Measurements from ENCODE around the gene CROCC. TPM values are rescaled to one million over a fixed set of nuclear protein-coding genes. Genes with fewer than 3 reads are reported as not detected.
"Not testable (repeated sequence)": the region's sequence is repeated elsewhere in the genome, so short reads cannot be mapped to it uniquely, and the experiment has no call there.

The CROCC gene
- total and polyA plus RNA-seq, 2 experiments from 2014 or later: 14.6 to 30.3 TPM

GRCh38 chr1:16938351-16939321, 16.9 kb downstream of the CROCC start:
- Histone ChIP-seq H3K36me3 (no peaks in the 10 kb centered on the region), H3K27ac (peak overlapping the region; percentile 50), H3K9me3 (ENCODE audit: low read depth) (no peaks in the 10 kb centered on the region), H3K4me1 (ENCODE audit: low read depth) (peaks cover 5% of the 10 kb centered on the region), H3K27me3 (no peaks in the 10 kb centered on the region), H3K4me3 (peak overlapping the region; percentile 13)
- no peak for TF ChIP-seq CTCF (IDR thresholded peaks at IDR 0.05; ENCODE audit: low read depth, low read length)
- DNase-seq (ENCODE audit: low read depth in 1 of 2, low spot score in 1 of 2): peak; percentile 25 to 27

- DNase-seq (ENCODE audit: low read depth in 1 of 2, low spot score in 1 of 2): peak in 1 of 2 donors; percentile 22
Observed at GRCh38 chr1:16939386-16940180, 17.9 kb downstream of the CROCC start.

GRCh38 chr1:16944038-16944437, 22.3 kb downstream of the CROCC start:
- no peak for DNase-seq (ENCODE audit: low read depth in 1 of 2, low spot score in 1 of 2)
- H3K9me3 ChIP-seq (ENCODE audit: low read depth): no peaks in the 10 kb centered on the region
- no peak overlapping the region for H3K4me3 ChIP-seq
- H3K36me3 ChIP-seq: no peaks in the 10 kb centered on the region
- H3K27me3 ChIP-seq: no peaks in the 10 kb centered on the region
- H3K4me1 ChIP-seq (ENCODE audit: low read depth): peaks cover 2% of the 10 kb centered on the region
- H3K27ac ChIP-seq: no peak overlapping the region
- no peak for TF ChIP-seq CTCF (IDR thresholded peaks at IDR 0.05; ENCODE audit: low read depth, low read length)

More at GRCh38 chr1:16939386-16940180, 17.9 kb downstream of the CROCC start:
- not testable (repeated sequence) for H3K36me3 ChIP-seq; H3K27me3 ChIP-seq; H3K4me1 ChIP-seq (ENCODE audit: low read depth); H3K4me3 ChIP-seq; H3K9me3 ChIP-seq (ENCODE audit: low read depth)
- peak overlapping the region; percentile 50 for H3K27ac ChIP-seq

GRCh38 chr1:16945512-16945911, 23.8 kb downstream of the CROCC start:
- H3K36me3 ChIP-seq; H3K9me3 ChIP-seq (ENCODE audit: low read depth); DNase-seq (ENCODE audit: low read depth in 1 of 2, low spot score in 1 of 2); H3K27me3 ChIP-seq; H3K27ac ChIP-seq; H3K4me1 ChIP-seq (ENCODE audit: low read depth); H3K4me3 ChIP-seq: not testable (repeated sequence)

GRCh38 chr1:16946185-16946584, 24.5 kb downstream of the CROCC start:
- H3K27me3 ChIP-seq; H3K27ac ChIP-seq; DNase-seq (ENCODE audit: low read depth in 1 of 2, low spot score in 1 of 2); H3K36me3 ChIP-seq; H3K4me3 ChIP-seq; H3K9me3 ChIP-seq (ENCODE audit: low read depth); H3K4me1 ChIP-seq (ENCODE audit: low read depth): not testable (repeated sequence)

- no peak overlapping the region for H3K27ac ChIP-seq
- no peak for DNase-seq (ENCODE audit: low read depth in 1 of 2, low spot score in 1 of 2)
- no peaks in the 10 kb centered on the region for H3K9me3 ChIP-seq (ENCODE audit: low read depth)
- no peaks in the 10 kb centered on the region for H3K4me1 ChIP-seq (ENCODE audit: low read depth)
- H3K4me3 ChIP-seq: no peak overlapping the region
- H3K27me3 ChIP-seq: no peaks in the 10 kb centered on the region
- TF ChIP-seq CTCF (IDR thresholded peaks at IDR 0.05; ENCODE audit: low read depth, low read length): no peak
- H3K36me3 ChIP-seq: no peaks in the 10 kb centered on the region
Observed at GRCh38 chr1:16946646-16947045, 24.9 kb downstream of the CROCC start.

GRCh38 chr1:16948282-16948891, 26.7 kb downstream of the CROCC start:
- H3K27me3 ChIP-seq; H3K9me3 ChIP-seq (ENCODE audit: low read depth); H3K27ac ChIP-seq; H3K4me1 ChIP-seq (ENCODE audit: low read depth); H3K4me3 ChIP-seq; DNase-seq (ENCODE audit: low read depth in 1 of 2, low spot score in 1 of 2); H3K36me3 ChIP-seq: not testable (repeated sequence)

GRCh38 chr1:16949026-16949425, 27.3 kb downstream of the CROCC start:
- not testable (repeated sequence) for H3K9me3 ChIP-seq (ENCODE audit: low read depth); H3K36me3 ChIP-seq; H3K4me3 ChIP-seq; H3K27me3 ChIP-seq; H3K27ac ChIP-seq; H3K4me1 ChIP-seq (ENCODE audit: low read depth)
- peak in 1 of 2 donors; percentile 44 for DNase-seq (ENCODE audit: low read depth in 1 of 2, low spot score in 1 of 2)

- not testable (repeated sequence) for H3K36me3 ChIP-seq; H3K4me3 ChIP-seq; H3K27ac ChIP-seq; H3K4me1 ChIP-seq (ENCODE audit: low read depth); DNase-seq (ENCODE audit: low read depth in 1 of 2, low spot score in 1 of 2); H3K27me3 ChIP-seq; H3K9me3 ChIP-seq (ENCODE audit: low read depth)
Observed at GRCh38 chr1:16952376-16952775, 30.6 kb downstream of the CROCC start.

Measured in cardiac muscle cell (in vitro differentiated cells and primary cell).